GM19351 (cell line): ENCODE measurements around the gene P3H2.

Source experiments
- ATAC-seq: cut with Tn5 transposase; IDR thresholded peaks from one replicate; pipeline ENCODE4 v1.9.1; 2021; ENCODE audit warnings: mild to moderate bottlenecking, moderate library complexity; ENCODE audit not compliant: unreplicated experiment

The P3H2 gene

GRCh38 chr3:190125436-190126068 lies 4.9 kb upstream of the P3H2 start:
- no peak for ATAC-seq

DNA sequence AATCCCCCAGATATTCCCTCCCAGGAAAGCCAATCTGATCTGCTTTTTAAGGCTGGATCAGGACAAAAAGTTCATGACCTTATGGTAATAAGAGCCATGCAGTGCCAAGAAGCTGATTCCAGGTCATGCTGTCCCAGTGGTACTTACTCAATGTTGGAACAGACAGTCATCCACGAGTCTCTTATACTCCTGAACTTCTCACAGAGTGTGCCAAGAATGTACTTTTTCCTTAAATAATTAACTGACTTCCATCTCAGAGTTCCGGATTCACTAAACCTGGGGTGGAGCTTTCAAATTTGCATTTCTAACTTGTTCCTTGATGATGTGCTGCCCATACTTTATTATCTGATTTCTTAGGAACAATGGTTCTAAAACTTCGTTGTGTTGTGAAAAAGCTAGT lies 3.4 kb upstream of the P3H2 start:
- ATAC-seq = no peak

GRCh38 chr3:190122198-190122771 lies 1.6 kb upstream of the P3H2 start:
- ATAC-seq = no peak

GRCh38 chr3:190121383-190121782 lies 686 bp upstream of the P3H2 start:
- no peak for ATAC-seq

DNA sequence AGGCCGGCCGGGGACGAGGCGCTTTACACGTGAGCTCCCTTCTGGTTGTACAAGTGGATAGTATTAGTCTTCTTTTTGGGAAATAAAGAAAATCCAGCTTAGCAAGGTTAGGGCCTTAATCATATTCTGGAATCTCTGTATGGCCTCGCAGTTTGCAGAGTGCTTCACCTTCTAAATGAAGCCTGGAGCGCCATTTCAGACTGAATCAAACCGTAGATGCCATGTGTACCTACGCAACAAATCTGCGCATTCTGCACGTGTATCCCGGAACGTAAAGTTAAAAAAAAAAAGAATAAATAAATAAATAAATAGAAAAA lies 322 bp upstream of the P3H2 start:
- ATAC-seq = no peak

- peak; percentile 17 for ATAC-seq
Measured at GRCh38 chr3:190119461-190120268, 1.0 kb downstream of the P3H2 start.

DNA sequence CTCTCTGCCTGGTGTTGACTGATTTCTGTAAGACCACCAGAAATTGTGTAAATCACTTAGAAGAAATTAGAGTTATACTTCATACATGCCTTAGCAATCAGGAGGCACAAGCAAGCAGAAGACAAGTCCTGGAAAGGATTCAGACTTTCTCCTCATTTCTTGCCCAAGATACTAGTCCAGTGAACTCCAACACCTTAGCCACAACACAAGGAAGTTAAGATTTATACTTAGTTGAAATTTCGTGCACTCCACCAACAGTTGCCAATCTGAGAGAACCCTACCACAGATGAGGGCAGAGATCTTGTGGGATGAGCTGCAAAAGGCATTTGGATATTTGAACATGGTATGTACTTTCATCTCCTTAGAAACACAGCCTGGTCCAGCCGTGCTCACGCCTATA lies 2.3 kb downstream of the P3H2 start:
- ATAC-seq = no peak

GRCh38 chr3:190117981-190118380 lies 2.7 kb downstream of the P3H2 start:
- no peak for ATAC-seq

DNA sequence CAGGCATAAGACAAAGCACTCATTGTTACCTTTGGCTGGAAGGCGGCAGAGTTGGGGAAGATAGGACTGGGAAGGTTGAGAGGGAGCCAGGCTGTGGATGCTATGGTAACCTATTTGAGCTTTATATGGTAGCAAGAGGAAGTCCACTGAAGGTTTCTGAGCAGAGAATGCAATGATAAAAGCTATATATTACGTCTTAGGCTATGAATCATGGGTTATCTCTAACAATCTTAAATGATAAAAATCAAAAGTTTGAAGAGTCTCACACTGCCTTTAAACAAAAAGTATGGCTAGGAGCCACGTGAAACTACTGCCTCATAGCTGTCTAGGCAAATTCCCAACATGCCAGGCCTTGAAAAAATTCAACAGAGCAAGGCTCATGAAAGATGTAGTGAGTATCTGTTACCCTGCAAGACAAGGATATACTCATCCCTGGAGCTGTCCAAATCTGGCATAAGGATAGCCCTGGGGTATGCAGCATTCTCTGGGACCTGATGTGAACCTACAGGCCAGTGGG lies 4.1 kb downstream of the P3H2 start:
- ATAC-seq = no peak

GRCh38 chr3:190110826-190111225 lies 9.9 kb downstream of the P3H2 start:
- no peak for ATAC-seq

DNA sequence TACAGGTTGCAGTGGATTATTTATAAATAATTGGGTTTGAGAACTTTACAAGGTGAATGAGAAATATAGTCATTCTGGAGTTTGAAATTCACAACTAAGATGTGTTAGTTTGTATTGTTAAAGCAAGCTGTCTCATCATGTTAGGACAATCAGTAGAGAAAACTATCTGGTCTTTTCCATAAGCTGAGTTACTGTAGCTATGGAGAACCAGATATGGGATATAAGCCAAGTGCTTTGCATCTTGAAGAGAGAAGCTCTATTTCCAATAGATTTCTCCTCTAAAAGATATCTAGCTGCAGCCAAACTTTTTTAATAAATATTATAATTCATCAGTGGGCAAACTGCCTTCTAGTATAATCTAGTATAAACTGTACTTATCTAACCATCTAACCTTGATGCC lies 11.3 kb downstream of the P3H2 start:
- no peak for ATAC-seq

DNA sequence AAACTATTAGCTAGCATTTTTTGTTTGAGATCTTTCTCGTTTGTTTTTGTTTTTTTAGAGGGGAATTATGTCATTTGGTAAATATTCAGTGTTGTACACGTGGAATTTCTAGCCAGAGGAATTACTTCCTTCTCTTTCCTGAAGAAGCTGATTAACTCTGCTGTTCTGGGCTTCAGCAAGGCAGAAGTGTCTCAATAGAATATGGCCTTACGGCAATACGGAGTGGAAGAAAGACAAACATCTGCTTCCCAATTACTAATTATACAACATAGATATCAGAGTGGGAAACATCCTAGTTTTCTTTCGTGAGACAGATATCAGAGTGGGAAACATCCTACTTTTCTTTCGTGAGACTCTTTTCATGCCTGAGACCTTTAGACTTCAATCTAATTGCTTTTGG lies 11.9 kb downstream of the P3H2 start:
- no peak for ATAC-seq

DNA sequence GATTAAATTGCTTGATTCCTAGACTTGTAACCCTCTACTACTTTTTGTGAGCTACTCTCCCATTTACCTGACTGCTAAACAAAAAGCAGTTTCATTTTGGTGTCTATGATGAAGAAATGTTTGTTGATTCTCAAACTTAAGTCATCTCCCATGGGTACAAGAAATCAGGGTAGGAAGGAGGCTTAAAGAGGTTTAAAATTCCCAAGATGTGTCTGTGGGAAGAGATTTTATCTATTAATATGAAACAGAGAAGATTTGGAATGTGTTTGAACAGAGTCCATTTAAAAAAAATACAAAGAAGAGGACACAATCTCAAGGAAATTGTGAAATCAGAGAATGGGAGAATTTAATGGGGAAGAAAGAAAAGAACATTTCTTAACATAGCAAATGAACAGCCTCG lies 14.8 kb downstream of the P3H2 start:
- no peak for ATAC-seq

- ATAC-seq = peak; percentile 59
Measured at GRCh38 chr3:190101320-190102011, 19.2 kb downstream of the P3H2 start.

- no peak for ATAC-seq
Measured at GRCh38 chr3:190099099-190099498, 21.6 kb downstream of the P3H2 start.

DNA sequence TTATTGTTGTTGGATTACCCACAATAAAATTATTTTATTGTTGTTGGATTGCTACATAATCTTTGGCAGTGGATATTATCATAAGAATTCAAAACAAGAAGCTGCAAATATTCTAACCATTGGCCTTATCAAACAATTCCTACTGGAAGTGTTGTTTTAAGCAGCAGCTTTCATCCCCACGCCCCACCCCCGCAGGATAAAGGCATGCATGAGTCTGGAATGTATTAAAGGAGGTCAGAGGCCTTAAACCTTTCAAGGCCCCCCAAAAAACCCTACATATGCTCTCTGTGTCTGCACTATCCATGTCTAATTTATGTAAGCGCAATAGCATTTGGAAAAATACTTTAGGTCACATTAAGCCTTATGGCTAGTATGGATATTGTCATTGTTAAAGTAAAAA lies 23.1 kb downstream of the P3H2 start:
- ATAC-seq = no peak

DNA sequence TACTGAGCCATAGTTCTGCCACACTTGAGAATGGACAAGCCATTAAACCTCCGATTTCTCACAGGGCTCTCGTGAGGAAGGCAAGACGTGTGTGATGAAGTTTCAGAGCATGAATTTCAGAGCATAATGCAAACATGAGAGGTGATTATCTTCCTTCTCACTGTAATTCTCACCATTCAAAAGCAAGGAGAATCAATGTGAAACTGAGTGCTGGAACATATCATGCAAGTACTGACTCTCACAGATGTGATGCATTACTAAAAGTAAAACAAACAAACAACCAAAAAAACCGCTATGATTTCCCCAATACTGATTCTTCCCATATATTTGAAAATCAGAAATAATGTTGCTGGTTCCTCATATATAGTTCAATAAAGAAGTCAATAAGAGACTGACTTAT lies 23.7 kb downstream of the P3H2 start:
- no peak for ATAC-seq

DNA sequence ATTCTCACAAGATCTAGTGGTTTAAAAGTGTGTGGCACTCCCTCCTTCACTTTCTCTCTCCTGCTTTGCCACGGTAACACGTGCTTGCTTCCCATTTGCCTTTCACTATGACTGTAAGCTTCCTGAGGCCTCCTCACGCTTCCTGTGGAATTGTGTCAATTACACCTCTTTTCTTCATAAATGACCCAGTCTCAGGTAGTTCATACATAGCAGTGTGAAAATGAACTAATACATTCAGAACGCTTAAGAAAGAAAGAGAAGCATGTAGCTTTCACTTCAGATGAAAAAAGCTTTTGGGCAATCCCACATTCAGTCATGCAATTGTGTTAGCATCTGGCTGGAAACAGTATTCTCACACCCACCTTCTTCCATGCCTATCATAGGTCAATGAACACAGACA lies 24.4 kb downstream of the P3H2 start:
- ATAC-seq = no peak

DNA sequence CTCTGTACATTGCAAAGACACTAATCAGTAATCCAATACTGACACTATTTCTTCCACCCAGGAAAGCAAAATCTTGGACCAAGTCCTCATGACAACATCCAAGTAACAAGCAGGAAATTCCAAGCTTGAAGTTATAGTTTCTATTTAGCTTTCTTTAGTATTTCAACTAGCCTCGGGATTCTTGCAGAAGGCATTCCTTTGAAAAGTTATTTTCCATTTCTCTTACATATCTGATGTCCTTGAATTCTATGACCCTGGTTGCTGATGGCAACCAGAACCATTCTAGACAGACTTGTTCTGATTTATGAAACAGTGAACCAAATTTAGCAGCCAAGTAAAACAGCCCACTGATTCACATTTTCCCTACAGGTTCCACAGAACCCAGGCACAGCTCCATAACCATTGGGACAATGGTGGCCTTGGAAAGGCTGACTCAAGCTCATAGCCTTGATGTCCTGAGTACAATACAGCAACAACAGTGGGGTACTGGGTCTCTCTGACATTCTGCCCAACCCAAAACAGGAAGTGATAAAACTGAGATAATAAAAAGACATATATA lies 26.5 kb downstream of the P3H2 start:
- ATAC-seq = no peak

- no peak for ATAC-seq
Measured at GRCh38 chr3:190092250-190092649, 28.4 kb downstream of the P3H2 start.

- ATAC-seq = peak; percentile 37
Measured at GRCh38 chr3:190089711-190090110, 31.0 kb downstream of the P3H2 start.
